Kidney (tissue), 14 donors: Measurements from ENCODE around the gene HECTD2. TPM values are rescaled to one million over a fixed set of nuclear protein-coding genes. Genes with fewer than 3 reads are reported as not detected.

ENCODE experiments used
- DNase-seq, 5 donors: peaks; one replicate each; pipeline ENCODE4 v3.0.0-alpha.2; 2013 to 2020
- FAIRE-seq: peaks from 2 replicates; lab custom pipeline; 2012; peaks lifted over from hg19 to GRCh38; lab: Jason Lieb, UNC
- H3K27ac ChIP-seq, 2 donors: one replicate each; pipeline ENCODE4 v1.7.0; 2013; ENCODE audit warnings: low read depth in 2 of 2, low read length in 2 of 2, inconsistent platforms in 1 of 2
- H3K27me3 ChIP-seq: one replicate; pipeline ENCODE4 v1.7.1; 2013; ENCODE audit warnings: low read length, inconsistent platforms; ENCODE audit not compliant: control insufficient read depth, insufficient read depth
- H3K36me3 ChIP-seq, 3 donors: one replicate each; pipeline versions ENCODE4 v1.7.0 to v1.7.1; 2013; ENCODE audit warnings: low read length in 3 of 3, control low read depth in 1 of 3, inconsistent platforms in 1 of 3; ENCODE audit not compliant: insufficient read depth in 3 of 3, control insufficient read depth in 2 of 3
- H3K4me1 ChIP-seq, 3 donors: one replicate each; pipeline versions ENCODE4 v1.7.0 to v1.7.1; 2013; ENCODE audit warnings: low read length in 3 of 3, inconsistent platforms in 1 of 3, low read depth in 1 of 3; ENCODE audit not compliant: control insufficient read depth in 2 of 3, insufficient read depth in 2 of 3
- H3K4me3 ChIP-seq, 3 donors: one replicate each; pipeline versions ENCODE4 v1.7.0 to v1.8.1; 2013; ENCODE audit warnings: low read length in 3 of 3, control low read depth in 1 of 3, inconsistent platforms in 1 of 3
- H3K9ac ChIP-seq, 3 donors: one replicate each; pipeline versions ENCODE4 v1.7.0 to v1.7.1; 2013; ENCODE audit warnings: low read length in 3 of 3, control low read depth in 1 of 3, inconsistent platforms in 1 of 3
- H3K9me3 ChIP-seq, 3 donors: one replicate each; pipeline versions ENCODE4 v1.7.0 to v1.7.1; 2013; ENCODE audit warnings: low read length in 3 of 3, control low read depth in 1 of 3, inconsistent platforms in 1 of 3; ENCODE audit not compliant: control insufficient read depth in 2 of 3, insufficient read depth in 1 of 3
- CTCF ChIP-seq: IDR thresholded peaks from 3 replicates; pipeline ENCODE4 v1.5.1; 2012; ENCODE audit warnings: mild to moderate bottlenecking, moderate library complexity, borderline replicate concordance; ENCODE audit not compliant: insufficient read depth; ENCODE audit errors: extremely low read depth
- intact Hi-C: fragments of 100-400 bp; cut with DNase I; formaldehyde crosslinking; loops from one replicate; pipeline ENCODE4 v1.11.1; 2022
- polyA plus RNA-seq: library from polyadenylated mRNA; stranded (reverse); fragments of 350-450 nt; fragmentation: Illumina TruSeq; extraction: RNeasy Lipid Tissue Mini Kit (QIAGEN cat#74804); gene quantifications from one replicate; pipeline ENCODE4 v1.2.3, GENCODE V29; 2014; ENCODE audit warnings: low read depth, low replicate concordance; ENCODE audit not compliant: insufficient read depth
- total RNA-seq: library from RNA; stranded (reverse); fragmentation: NEBNext Ultra II Directional; extraction: Animal tissue kit (Norgen Biotek cat#: 25700); gene quantifications from one replicate; pipeline ENCODE4 v1.2.1, GENCODE V29; 2021
- donor health status: control.
- donor health status: control.
- donor health status: control.
- donor health status: control.
- donor health status: control.
- donor health status: DM: yes; HTN: yes; CAD: no.
- donor health status: Normal renal cell carcinoma (clear cell type).

Gene HECTD2
- total and polyA plus RNA-seq, 2 donors from 2014 or later: 4.5 to 12.2 TPM

- FAIRE-seq: no peak
- intact Hi-C loops: loop anchor here (10.0 kb wide), 1 partner anchor 139 kb away; the partner anchor contains the start of gene PPP1R3C
Measured at GRCh38 chr10:91495402-91495801, 85.3 kb downstream of the HECTD2 start.

GRCh38 chr10:91496016-91496415 lies 85.9 kb downstream of the HECTD2 start:
- no peak for FAIRE-seq
- H3K4me3 ChIP-seq: no peak overlapping the region
- intact Hi-C loops: loop anchor here (10.0 kb wide), 1 partner anchor 139 kb away; the partner anchor contains the start of gene PPP1R3C
- no peak overlapping the region for H3K27ac ChIP-seq
- no peaks in the 10 kb centered on the region for H3K4me1 ChIP-seq
- TF ChIP-seq CTCF: no peak
- no peaks in the 10 kb centered on the region for H3K9me3 ChIP-seq
- H3K36me3 ChIP-seq: peaks cover 0 to 6% (median 0%) of the 10 kb centered on the region in 3 donors
- H3K9ac ChIP-seq: no peak overlapping the region
- no peaks in the 10 kb centered on the region for H3K27me3 ChIP-seq
- DNase-seq: no peak

More at GRCh38 chr10:91495402-91495801, 85.3 kb downstream of the HECTD2 start:
- no peaks in the 10 kb centered on the region for H3K9me3 ChIP-seq
- peaks cover 0 to 6% (median 0%) of the 10 kb centered on the region in 3 donors for H3K36me3 ChIP-seq
- H3K4me1 ChIP-seq: no peaks in the 10 kb centered on the region
- no peak overlapping the region for H3K4me3 ChIP-seq
- H3K27ac ChIP-seq: no peak overlapping the region
- no peaks in the 10 kb centered on the region for H3K27me3 ChIP-seq
- no peak overlapping the region for H3K9ac ChIP-seq
- no peak for DNase-seq
- TF ChIP-seq CTCF: no peak

GRCh38 chr10:91511549-91512330 lies 101.6 kb downstream of the HECTD2 start:
- no peaks in the 10 kb centered on the region for H3K27me3 ChIP-seq
- DNase-seq (no peak), FAIRE-seq (no peak)
- intact Hi-C loops: no loop called here
- H3K9me3 ChIP-seq: no peaks in the 10 kb centered on the region
- H3K4me1 ChIP-seq: no peaks in the 10 kb centered on the region
- no peaks in the 10 kb centered on the region for H3K36me3 ChIP-seq
- H3K27ac ChIP-seq: no peak overlapping the region
- no peak overlapping the region for H3K9ac ChIP-seq
- no peak for TF ChIP-seq CTCF
- H3K4me3 ChIP-seq: no peak overlapping the region
